HG03045 (cell line): ENCODE results near the gene SGCB.
A peak's percentile ranks its signal among the peaks of the same experiment; 100 is the strongest.
"Not testable (repeated sequence)": the region's sequence is repeated elsewhere in the genome, so short reads cannot be mapped to it uniquely, and the experiment has no call there.

Source experiments
- ATAC-seq: cut with Tn5 transposase; IDR thresholded peaks from one replicate; pipeline ENCODE4 v1.9.1; 2021; ENCODE audit warnings: mild to moderate bottlenecking, moderate library complexity; ENCODE audit not compliant: unreplicated experiment

Gene SGCB, protein sequence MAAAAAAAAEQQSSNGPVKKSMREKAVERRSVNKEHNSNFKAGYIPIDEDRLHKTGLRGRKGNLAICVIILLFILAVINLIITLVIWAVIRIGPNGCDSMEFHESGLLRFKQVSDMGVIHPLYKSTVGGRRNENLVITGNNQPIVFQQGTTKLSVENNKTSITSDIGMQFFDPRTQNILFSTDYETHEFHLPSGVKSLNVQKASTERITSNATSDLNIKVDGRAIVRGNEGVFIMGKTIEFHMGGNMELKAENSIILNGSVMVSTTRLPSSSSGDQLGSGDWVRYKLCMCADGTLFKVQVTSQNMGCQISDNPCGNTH

GRCh38 chr4:52038103-52038912 is at the start of gene SGCB:
TSS of gene SGCB (minus strand) at chr4:52038299. CDS start at chr4:52038259, 40 bp downstream.
- ATAC-seq: peak; percentile 94

- not testable (repeated sequence) for ATAC-seq
These were observed 48.3 kb upstream of the SGCB start for GRCh38 chr4:52086425-52086824.

- no peak for ATAC-seq
These were observed 43.1 kb upstream of the SGCB start for GRCh38 chr4:52081216-52081615.

DNA sequence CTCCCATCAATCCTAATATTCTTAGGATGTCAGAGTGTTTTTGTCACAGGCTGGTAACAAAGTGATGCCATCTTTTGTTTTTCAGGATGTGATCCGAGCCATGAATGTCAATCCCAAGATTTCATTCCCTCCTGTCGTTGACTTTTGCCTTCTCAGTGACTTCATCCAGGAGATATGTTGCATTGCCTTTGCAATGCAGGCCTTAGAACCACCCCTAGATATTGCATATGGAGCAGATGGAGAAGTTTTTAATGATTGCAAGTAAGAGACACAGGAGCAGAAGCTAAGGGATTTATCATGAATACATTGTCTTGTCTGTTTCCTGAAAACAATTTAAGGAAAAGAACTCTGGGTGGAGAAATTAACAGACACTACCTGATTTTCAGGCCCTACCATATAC is 41.6 kb upstream of the SGCB start:
- no peak for ATAC-seq

DNA sequence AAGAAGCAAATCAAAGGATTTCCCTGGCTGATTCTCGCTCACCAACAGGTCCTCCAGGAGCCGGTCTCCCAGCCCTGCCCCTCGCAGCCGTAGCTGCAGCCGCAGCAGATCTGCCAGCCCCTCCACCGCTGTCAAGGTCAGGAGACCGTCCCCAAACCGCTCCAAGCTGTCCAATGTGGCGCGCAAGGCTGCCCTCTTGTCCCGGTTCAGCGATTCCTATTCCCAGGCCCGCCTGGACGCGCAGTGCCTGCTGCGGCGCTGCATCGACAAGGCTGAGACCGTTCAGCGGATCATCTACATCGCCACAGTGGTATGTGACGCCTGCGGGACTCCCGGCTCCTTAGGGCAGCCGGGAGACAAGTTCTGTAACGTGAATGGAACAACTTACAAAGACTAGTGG is 38.6 kb upstream of the SGCB start:
- no peak for ATAC-seq

DNA sequence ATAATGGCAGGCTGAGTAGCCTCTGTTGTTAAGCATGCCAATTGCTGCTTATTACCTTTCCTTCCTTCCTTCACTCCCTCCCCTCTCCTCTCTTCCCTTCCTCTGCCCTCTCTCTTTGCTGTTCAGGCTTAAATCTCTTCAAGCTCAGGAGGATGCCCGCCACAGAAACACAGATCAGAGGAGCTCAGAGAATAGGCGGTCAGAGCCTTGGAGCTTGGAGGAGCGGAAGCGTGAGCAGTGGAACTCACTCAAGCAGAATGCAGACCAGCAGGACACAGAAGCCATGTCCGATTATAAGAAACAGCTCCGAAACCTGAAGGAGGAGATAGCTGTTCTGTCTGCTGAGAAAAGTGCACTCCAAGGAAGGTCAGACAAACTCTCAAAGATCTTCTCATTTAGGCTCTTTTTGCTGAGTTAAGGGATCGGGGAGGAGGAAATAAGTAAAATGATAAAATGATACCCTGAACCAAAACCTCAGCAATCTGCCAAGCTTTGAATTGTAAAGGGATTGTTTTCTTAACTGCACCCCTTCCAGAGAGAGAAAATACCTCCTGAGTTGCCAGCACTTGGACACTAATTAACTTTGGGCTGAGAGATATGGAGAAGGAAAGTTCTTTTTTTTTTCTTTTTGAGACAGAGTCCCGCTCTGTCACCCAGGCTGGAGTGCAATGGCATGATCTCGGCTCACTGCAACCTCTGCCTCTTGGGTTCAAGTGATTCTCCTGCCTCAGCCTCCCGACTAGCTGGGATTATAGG is 33.9 kb upstream of the SGCB start:
- ATAC-seq: no peak

- ATAC-seq: no peak
These were observed 31.5 kb upstream of the SGCB start for GRCh38 chr4:52069571-52069970.

- no peak for ATAC-seq
These were observed 21.3 kb upstream of the SGCB start for GRCh38 chr4:52059372-52059771.

GRCh38 chr4:52058275-52058674 is 20.2 kb upstream of the SGCB start:
- ATAC-seq: no peak

DNA sequence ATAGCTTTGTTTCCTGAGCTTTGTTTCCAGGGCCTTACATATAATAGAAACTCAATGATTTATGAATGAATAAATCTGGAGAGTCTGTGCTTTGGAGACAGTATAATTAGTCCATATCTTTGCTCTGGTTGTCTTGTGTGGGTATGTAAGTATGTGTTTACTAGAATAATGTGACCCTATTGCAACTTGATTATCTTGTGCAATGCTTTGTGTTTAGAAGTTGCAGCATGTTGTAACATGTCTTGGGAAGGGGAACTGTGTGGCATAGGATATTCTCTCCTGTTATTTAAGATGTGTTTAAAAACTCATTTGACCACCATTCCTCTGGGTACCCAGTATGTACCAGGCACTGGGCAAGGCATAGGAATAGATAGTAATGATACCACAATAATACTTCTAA is 19.1 kb upstream of the SGCB start:
- ATAC-seq: no peak

DNA sequence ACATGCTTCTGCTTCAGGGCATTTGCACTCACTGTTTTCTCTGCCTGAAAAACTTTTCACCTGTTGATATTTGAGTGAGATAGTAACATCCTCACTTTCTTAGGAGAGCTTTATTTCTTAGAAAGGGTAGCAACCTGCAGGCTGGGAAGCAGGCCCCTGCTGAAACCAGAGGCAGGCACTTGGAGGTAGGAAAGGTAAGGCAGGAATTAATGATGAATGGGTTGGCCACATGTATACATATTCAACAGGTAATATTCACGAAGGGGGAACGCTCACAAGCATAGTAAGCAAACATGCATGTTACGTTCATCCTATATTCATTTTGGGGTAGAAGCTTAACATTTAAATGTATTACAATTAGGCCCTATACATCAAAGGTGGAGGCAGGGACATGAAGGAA is 16.2 kb upstream of the SGCB start:
- ATAC-seq: no peak

- ATAC-seq: peak; percentile 43
These were observed 14.3 kb upstream of the SGCB start for GRCh38 chr4:52052475-52052780.

DNA sequence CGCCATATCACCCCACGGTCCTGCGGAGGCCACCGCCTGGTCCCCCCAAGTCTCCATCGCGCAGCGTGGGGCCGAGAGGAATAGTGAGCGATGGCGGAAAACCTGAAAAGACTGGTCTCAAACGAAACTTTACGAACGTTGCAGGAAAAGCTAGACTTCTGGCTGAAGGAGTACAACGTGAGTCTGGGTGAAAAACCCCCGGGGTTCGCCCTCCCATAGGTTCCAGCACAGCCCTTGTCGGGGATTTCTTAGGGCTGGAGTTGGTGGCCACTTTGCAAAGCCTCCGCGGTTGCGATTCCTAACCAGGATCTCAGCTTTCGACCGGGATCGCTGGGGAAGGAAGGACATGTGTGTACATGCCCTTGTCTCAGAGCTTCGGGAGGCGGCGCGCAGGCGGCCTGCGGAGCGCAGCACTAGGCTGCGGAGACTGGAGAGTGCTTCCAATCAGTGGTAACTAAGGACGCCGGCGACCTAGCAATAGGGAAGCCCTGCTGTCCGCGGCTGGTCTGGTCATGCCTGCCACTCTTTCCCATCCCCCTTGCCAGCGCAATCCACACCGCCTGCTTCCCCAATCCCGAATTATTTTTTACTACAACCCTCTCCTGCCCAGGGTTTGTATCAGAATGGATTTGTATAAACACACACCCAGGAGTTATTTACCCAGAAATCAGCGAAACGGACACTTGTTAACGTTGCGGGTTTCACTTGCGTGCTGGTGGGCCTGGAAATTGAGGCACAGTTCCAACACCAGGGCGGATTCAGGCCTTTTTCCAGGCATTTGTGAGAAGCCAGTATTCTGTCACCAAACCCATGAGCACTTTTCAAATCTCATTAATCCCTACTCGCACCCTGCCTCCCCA is 13.7 kb upstream of the SGCB start:
- ATAC-seq: peak; percentile 57

GRCh38 chr4:52051213-52051614 is 13.1 kb upstream of the SGCB start, which contains the start of gene SPATA18:
TSS of gene SPATA18 (plus strand) at chr4:52051304. CDS start at chr4:52051705, 401 bp downstream.
- peak; percentile 49 for ATAC-seq

GRCh38 chr4:52049266-52049665 is 11.2 kb upstream of the SGCB start:
- no peak for ATAC-seq

DNA sequence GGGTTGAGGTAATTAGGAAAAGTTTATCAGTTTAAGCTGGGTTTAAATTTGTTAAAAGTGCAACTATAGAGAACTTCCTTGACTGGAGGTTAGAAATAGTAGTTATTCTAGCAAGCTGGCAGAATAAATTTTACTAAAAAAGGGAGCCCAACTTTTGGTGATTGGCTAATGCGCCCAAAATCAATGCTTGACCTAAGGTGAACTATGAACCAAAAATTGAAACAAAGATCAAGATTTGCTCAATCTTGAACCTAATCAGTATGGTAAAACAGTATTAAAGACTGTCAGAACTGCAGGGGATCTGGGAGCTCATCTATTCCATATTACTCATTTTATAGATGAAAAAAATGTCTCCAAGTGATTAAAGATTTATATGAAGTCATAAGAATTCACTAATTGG is 6.9 kb upstream of the SGCB start:
- no peak for ATAC-seq

DNA sequence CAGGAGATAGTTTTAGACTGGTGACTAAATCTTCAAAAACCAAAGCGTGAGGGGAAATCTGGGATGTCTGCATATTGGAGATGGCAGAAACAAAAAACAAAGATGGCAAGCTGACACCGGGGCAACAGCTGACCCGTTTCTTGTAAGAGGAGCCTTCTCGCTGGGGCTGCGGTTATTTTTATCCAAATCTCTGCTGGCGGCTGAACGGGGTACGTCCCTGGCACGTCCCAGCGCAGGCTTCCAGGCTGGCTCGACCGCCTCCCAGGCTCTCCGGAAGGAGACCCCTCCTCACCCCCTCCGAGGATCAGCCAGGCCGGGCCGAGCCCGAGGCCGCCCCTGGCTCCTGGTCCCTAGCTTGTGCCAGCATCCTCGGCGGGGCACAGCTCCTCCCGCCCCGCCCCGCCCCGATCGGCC is 403 bp downstream of the SGCB start:
- ATAC-seq: peak; percentile 64

DNA sequence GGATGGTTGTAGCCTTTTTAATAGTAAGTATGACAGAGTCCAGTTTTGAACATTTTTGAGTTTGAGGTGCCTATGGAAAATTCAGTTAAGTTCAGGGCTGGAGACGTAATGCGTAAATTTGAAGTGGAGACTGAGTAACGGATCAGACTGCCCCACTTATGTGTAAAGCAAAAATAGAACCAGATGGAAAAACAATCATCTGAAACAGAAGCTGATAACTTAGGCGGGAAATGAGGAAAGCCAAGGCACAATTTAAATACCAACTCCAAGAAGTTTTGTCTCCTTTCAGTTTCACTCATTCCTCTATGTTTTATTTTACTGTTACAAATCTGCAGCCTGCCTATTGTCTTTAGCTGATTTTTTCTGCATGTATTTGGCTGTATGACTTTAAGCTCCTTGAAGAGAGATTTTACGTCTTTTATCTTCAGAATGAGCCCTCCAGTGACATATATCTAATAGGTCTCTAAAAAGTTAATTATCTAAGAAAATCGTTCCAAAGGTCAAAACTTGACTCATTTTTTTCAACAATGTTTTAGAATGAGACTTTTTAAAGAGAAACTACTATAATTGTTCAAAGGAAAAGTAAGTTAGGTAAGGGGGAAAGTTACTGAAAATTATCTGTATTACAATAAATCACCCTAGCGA is 1.1 kb downstream of the SGCB start:
- ATAC-seq: no peak

DNA sequence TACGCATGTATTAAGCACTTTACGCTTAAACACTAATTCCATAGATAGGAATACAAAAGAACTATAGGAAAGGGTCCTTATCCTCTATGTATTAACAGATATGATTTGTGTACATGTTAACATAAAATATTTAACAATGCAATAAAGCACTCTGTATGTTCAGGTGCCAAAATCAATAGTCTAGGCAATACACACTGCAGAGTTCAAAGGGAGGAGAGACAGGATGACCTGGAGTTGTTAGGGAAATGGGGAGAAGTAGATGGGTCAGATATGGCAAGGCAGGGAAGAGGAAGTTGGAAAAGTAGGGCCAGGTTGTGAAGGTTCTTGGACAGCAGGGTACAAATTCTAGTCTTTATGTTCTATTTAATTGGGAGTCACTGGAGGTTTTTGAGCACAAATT is 2.9 kb downstream of the SGCB start:
- no peak for ATAC-seq

DNA sequence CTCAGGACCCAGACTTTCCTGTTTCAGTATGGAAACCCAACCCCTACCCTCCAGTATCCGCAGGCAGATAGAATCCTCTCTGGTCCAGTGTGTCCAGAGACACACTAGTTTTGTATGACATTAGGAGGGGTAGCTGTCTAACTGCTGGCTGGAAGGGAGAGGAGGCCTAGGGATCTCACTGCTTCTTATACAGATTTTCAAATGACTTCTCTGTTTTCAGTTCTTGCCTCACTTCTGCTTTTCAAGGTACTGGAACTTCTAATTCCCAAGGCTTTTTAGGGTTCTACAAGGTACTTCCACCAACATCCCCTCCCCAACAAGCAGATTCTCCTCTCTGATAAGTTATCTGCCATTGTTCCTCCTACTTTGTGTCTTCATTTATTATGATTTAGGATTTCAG is 6.1 kb downstream of the SGCB start:
- ATAC-seq: no peak
